GM04503 (cell line): ENCODE results near the gene DACT2.

Experiments
- DNase-seq: peaks from one replicate; pipeline ENCODE4 v3.0.0-alpha.2; 2012; ENCODE audit warnings: low read depth

Gene DACT2

DNA sequence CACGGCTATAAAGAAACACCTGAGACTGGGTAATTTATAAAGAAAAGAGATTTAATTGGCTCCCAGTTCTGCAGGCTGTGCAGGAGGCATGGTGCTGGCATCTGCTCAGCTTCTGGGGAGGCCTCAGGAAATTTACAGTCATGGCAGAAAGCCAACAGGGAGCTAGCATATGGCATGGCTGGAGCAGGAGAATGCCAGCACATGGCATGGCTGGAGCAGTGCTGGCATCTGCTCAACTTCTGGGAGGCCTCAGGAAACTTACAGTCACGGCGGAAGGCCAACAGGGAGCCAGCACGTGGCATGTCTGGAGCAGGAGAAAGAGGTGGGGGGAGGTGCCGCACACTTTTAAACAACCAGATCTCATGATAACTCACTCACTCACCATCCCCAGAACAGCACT lies 32.5 kb upstream of the DACT2 start:
- no peak for DNase-seq

GRCh38 chr6:168349718-168350210 lies 30.2 kb upstream of the DACT2 start:
- no peak for DNase-seq

DNA sequence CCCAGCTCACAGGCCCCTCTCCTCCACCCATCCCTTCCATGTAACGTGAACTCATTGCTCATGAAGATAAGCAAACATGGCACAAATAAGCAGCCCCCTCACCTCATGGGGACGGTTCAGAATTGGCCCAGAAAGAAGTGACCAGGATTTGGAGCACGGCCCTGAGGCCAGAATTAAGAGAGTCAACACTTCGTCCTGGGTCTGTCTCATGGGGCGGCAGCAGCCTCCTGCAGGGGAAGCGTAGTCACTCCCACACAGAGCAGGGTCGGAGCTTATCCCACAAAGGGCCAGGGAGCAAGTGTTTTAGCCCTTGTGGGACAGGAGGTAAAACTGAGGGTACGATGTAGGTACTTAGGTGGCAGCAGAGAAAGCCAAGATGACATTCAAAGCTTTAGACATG lies 28.6 kb upstream of the DACT2 start:
- DNase-seq, result no peak

GRCh38 chr6:168347615-168348014 lies 28.0 kb upstream of the DACT2 start:
- no peak for DNase-seq

- no peak for DNase-seq
Observed at GRCh38 chr6:168347053-168347452, 27.5 kb upstream of the DACT2 start.

GRCh38 chr6:168345896-168346754 lies 26.5 kb upstream of the DACT2 start:
- DNase-seq, result no peak

DNA sequence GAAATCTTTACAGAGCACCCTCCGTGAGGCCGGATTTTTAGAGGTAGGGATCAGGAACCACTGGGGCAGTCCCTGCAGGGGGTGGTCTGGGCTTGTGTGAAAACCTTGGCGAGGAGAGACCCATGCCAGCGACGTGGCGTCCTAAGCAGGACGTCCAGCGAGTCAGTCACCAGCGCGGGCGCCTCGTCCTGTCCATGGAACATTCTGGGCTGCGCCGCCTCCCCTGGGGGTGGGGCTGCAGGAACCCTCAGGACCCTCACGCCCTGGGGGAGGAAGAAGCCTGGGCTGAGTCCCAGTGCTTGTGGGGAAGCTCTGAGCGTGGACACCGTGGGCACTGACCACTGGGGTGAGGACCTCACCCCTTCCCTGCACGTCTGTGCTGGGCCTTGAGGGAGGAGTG lies 25.7 kb upstream of the DACT2 start:
- no peak for DNase-seq

- no peak for DNase-seq
Observed at GRCh38 chr6:168344338-168344737, 24.8 kb upstream of the DACT2 start.

DNA sequence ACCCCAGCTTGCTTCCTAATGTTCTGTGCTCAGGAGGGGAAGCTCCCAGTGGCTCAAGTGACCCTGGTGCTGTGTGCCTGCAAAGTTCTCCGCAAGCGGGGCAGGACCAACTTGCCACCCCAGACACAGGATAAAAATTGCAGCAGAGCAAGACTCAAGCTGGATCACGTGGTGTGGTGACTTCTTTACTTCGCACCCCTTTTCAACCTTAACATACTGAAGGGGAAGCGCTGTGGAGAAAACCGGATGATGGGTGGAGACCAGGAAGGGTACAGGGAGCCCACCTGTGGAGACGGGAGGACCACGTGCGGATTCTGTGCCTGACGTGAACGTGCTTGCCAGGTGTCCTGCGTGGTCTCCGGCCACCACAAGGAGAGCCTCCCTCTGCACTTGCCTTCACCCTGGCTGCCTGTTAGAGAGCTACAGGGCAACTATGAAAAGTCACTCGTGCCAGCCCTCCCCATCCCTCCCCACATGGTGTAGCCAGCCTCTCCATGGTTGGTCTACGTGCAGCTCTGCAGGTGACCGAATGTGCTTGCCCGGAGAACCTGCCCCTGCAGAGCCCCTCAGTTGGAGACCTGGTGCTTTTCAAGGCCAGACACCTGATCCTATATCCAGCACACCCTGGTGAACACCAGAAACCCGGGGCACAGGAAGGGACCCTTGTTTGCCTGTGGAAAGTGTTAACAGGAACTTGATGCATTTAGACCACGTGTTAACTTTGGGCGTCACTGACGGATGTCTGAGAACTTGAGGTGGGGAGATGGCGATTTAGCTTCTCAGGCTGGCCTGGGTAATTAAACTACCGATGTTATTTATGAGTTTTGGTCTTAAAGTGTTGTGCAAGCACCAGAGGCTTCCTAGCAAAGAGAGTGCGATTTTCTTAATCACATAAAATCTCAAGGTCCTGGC lies 23.9 kb upstream of the DACT2 start:
- no peak for DNase-seq

DNA sequence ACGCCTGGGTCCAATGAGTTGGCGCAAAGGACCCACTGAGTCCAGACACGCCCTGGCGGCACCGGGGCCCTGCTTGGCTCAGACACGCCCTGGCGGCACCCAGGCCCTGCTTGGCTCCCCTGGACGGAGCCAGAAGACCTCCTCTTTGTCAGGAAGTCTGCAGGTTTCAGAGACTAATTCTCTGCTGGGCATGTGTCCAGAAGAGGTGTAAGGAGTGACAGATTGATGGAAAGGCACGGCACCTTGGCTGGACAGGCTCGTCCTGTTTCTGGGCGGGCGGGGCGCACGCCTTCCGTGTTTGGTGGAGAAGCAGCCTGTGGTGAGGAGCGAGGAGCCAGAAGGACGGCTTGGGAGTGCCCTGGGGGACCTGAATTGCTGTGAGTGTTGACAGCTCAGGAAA lies 23.1 kb upstream of the DACT2 start:
- DNase-seq, result no peak

DNA sequence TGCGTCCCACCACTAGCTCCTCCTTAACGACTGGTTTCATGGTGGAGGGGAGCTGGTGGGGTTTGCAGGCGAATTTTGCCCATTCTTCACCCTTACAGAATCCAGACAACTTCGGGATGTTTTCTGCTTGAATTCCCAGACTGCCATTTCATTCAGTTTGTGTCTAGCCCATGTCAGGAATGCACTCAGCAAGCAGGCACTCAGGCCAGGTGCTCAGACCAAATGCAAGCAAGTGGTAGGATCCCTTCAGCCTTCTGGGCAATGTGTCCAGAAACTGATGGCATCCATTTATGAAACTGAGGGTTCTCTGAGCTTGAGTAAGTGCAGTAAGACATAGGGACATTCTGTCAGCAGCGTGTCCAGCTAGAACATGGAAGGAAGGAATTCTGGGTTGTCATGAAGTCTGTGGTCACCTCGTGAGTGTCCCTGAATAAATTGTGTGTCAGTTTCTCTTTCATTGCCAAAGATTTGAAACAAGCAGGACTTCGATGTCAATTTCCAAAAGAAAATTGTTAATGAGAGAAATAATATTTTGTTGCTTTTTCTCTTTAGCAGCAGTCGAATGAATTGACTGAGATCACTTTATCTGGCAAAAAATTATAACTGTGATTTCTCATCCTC lies 21.8 kb upstream of the DACT2 start:
- DNase-seq, result no peak

GRCh38 chr6:168340819-168341218 lies 21.2 kb upstream of the DACT2 start:
- DNase-seq, result no peak

DNA sequence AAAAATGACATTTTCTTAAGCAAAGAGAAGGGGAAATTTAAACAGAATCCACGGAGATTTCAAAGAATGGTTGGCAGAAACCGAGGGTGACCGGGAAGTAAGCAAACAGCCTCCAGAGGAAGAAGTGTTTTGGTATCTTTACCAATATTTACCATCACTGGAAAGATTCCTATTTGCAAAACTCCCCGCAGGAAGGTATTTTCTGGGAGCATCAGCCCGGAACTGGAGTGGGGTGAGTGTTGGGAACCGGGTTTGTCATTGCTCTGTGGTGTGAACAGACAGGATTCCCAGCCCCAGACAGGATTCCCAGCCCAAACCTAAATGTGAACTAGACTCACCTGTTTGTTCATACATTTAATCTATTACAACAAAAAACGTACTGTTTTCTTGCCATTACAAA lies 19.2 kb upstream of the DACT2 start:
- DNase-seq, result no peak

DNA sequence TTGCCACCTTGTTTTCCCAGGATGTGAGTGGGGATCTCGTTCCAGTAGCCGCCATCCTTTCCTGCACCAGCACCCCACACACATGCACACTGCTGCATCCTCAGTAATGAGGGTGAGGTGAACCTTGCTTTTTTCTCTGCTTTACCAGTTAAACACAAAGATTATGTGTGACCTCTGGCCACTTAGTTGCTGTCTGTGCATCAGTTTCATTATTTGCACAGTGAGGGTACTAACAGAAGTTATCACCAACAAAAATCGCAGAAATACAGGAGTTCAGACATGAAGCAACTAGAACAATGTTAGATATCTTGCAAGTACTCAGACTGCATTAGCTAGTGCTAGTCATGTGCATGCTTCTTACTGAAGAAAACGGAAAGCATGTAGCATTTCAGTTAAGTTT lies 17.4 kb upstream of the DACT2 start:
- no peak for DNase-seq

DNA sequence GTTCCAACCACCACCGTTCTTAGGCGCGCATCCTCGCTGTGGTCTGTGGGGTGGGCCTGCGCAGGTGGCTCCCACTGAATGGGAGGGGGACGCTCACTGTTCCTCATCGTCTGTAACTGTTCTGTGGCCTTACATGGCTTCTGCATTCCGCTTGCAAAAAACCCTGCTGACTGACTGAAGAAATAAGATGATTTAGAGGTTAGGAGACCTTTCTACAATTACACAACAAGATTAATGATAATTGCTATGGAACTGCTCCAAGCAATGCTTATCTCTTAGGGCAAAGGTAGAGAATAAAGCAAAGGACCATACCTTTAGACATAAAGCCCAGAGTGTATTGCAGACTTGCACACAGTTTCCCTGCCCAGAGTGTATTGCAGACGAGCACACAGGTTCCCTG lies 14.4 kb upstream of the DACT2 start:
- no peak for DNase-seq

- DNase-seq, result no peak
Observed at GRCh38 chr6:168333491-168333890, 13.9 kb upstream of the DACT2 start.

- no peak for DNase-seq
Observed at GRCh38 chr6:168333039-168333438, 13.5 kb upstream of the DACT2 start.

DNA sequence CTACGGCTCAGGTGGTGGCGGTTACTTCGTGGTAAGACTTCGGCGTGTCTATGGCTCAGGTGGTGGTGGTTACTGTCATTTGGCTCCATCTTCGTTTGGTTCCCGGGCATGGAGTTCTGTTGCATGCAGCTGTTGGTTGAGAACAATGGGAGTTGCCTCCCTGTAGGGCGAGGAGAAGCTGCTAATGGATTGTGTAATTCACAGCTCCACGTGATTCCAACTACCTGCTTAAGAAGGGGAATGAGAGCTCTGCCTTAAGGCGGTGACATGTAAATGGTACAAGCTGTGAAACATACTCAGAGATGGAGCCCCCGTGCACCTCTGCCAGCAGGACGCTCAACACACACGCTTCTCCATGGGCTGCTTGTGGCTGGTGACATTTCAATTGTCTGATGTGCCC lies 12.4 kb upstream of the DACT2 start:
- DNase-seq, result no peak

DNA sequence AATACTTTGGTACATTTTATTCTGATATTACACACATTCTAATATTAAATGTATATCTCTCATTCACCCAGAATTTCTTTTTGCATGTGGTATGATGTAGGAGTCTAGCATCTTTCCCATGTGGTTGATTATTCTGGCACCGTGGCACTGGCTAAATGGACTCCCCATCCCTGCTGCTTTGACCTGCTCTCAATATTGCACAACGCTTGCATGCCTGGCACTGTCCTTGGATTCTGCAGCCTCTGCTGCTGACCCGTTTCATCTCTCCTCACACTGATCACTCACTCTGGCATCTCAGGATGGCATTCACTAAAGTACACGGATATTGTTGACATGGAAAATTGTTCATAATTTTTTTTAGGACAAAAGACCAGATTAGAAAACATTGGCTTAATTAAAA lies 11.5 kb upstream of the DACT2 start:
- DNase-seq, result no peak

DNA sequence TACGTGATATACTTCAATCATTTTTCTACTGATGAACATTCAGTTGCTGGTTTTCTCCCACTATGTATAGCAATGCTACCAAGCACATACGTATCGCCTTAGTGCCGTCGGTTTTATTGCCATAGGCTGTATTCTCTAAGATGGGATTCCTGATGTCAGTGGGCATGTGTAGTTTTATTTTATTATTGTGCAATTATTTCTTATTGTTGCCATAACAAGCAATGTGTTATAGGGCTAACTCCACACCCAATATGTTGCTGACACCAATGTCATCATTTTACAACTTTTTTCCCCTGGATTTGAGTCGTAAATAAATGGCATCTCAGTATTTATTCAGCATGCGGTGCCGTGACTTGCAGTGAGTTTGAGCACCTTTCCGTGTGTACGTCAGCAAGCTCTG lies 10.8 kb upstream of the DACT2 start:
- no peak for DNase-seq

- DNase-seq, result no peak
Observed at GRCh38 chr6:168328086-168328485, 8.5 kb upstream of the DACT2 start.
